Measurements from ENCODE around the gene PGA5. TPM values are rescaled to one million over a fixed set of nuclear protein-coding genes. Genes with fewer than 3 reads are reported as not detected.
"Not testable (repeated sequence)": the region's sequence is repeated elsewhere in the genome, so short reads cannot be mapped to it uniquely, and the experiment has no call there.

The PGA5 gene
- total RNA-seq, 6 experiments from 2014 or later, result 0.20 to 1.00 TPM; not detected in 4

- WGBS (ENCODE audit: insufficient coverage, low coverage, low lambda C conversion rate, missing lambda C conversion rate), result 61% methylated on average over 2 of the region's 6 CpGs
- Histone ChIP-seq H3K4me1 (no peaks in the 10 kb centered on the region), H3K4me3 (no peak overlapping the region), H3K36me3 (no peaks in the 10 kb centered on the region), H3K27ac (no peak overlapping the region), H3K9me3 (no peaks in the 10 kb centered on the region), H3K27me3 (no peaks in the 10 kb centered on the region)
- intact Hi-C loops (cut with DNase I), result no loop called here
- ATAC-seq, result no peak
- no peak for DNase-seq
- TF ChIP-seq POLR2A (IDR thresholded peaks at IDR 0.05) (no peak), CTCF (IDR thresholded peaks at IDR 0.05) (no peak)
These were observed 42.6 kb upstream of the PGA5 start for GRCh38 chr11:61198361-61198760.

GRCh38 chr11:61198948-61199523 lies 41.9 kb upstream of the PGA5 start:
- ATAC-seq (no peak), DNase-seq (no peak)
- Histone ChIP-seq H3K36me3 (no peaks in the 10 kb centered on the region), H3K27me3 (no peaks in the 10 kb centered on the region), H3K27ac (no peak overlapping the region), H3K4me1 (no peaks in the 10 kb centered on the region), H3K9me3 (no peaks in the 10 kb centered on the region), H3K4me3 (no peak overlapping the region)
- intact Hi-C loops (cut with DNase I), result no loop called here
- TF ChIP-seq POLR2A (IDR thresholded peaks at IDR 0.05), result no peak
- no peak for TF ChIP-seq CTCF (IDR thresholded peaks at IDR 0.05)
- WGBS (ENCODE audit: insufficient coverage, low coverage, low lambda C conversion rate, missing lambda C conversion rate), result 83% methylated on average over 1 of the region's 4 CpGs

GRCh38 chr11:61201476-61201875 lies 39.5 kb upstream of the PGA5 start:
- TF ChIP-seq POLR2A (IDR thresholded peaks at IDR 0.05), result no peak
- TF ChIP-seq CTCF (IDR thresholded peaks at IDR 0.05), result no peak
- no peak overlapping the region for H3K27ac ChIP-seq
- ATAC-seq (no peak), DNase-seq (no peak)
- H3K36me3 ChIP-seq, result no peaks in the 10 kb centered on the region
- no peaks in the 10 kb centered on the region for H3K27me3 ChIP-seq
- no peaks in the 10 kb centered on the region for H3K4me1 ChIP-seq
- no peaks in the 10 kb centered on the region for H3K9me3 ChIP-seq
- 78% methylated on average over 3 of the region's 14 CpGs for whole genome bisulfite sequencing (ENCODE audit: insufficient coverage, low coverage, low lambda C conversion rate, missing lambda C conversion rate)
- H3K4me3 ChIP-seq, result no peak overlapping the region
- intact Hi-C loops (cut with DNase I), result no loop called here

- DNase-seq; H3K27ac ChIP-seq; H3K36me3 ChIP-seq; intact Hi-C loops (cut with DNase I); H3K4me1 ChIP-seq; H3K4me3 ChIP-seq; ATAC-seq; H3K9me3 ChIP-seq; H3K27me3 ChIP-seq: not testable (repeated sequence)
- WGBS (ENCODE audit: insufficient coverage, low coverage, low lambda C conversion rate, missing lambda C conversion rate), result 46% methylated on average over 9 of the region's 18 CpGs
These were observed 37.8 kb upstream of the PGA5 start, which contains the start of gene PGA3 for GRCh38 chr11:61202950-61203746. Gene PGA3 (plus strand): TSS chr11:61203515. CDS start chr11:61203565, 50 bp downstream.

GRCh38 chr11:61203873-61204272 lies 37.1 kb upstream of the PGA5 start:
- H3K4me3 ChIP-seq; H3K36me3 ChIP-seq; H3K27me3 ChIP-seq; H3K27ac ChIP-seq; DNase-seq; intact Hi-C loops (cut with DNase I); H3K4me1 ChIP-seq; H3K9me3 ChIP-seq: not testable (repeated sequence)
- WGBS (ENCODE audit: insufficient coverage, low coverage, low lambda C conversion rate, missing lambda C conversion rate), result no CpG with 5 or more reads among the region's 5 CpGs
- ATAC-seq, result peak; percentile 41 to 69 (median 48)

GRCh38 chr11:61204502-61205059 lies 36.4 kb upstream of the PGA5 start:
- H3K27ac ChIP-seq; H3K9me3 ChIP-seq; ATAC-seq; H3K36me3 ChIP-seq; intact Hi-C loops (cut with DNase I); DNase-seq; H3K4me1 ChIP-seq; H3K4me3 ChIP-seq; H3K27me3 ChIP-seq: not testable (repeated sequence)
- WGBS (ENCODE audit: insufficient coverage, low coverage, low lambda C conversion rate, missing lambda C conversion rate), result 60% methylated on average over 13 of the region's 14 CpGs

GRCh38 chr11:61207636-61208310 lies 33.2 kb upstream of the PGA5 start:
- ATAC-seq; H3K9me3 ChIP-seq; H3K4me1 ChIP-seq; intact Hi-C loops (cut with DNase I); DNase-seq; H3K27me3 ChIP-seq; H3K27ac ChIP-seq; H3K36me3 ChIP-seq; H3K4me3 ChIP-seq: not testable (repeated sequence)
- WGBS (ENCODE audit: insufficient coverage, low coverage, low lambda C conversion rate, missing lambda C conversion rate), result no CpG with 5 or more reads among the region's 9 CpGs

GRCh38 chr11:61210629-61211028 lies 30.3 kb upstream of the PGA5 start:
- H3K27ac ChIP-seq; intact Hi-C loops (cut with DNase I); H3K36me3 ChIP-seq; H3K4me1 ChIP-seq; ATAC-seq; DNase-seq; H3K27me3 ChIP-seq; H3K9me3 ChIP-seq; H3K4me3 ChIP-seq: not testable (repeated sequence)
- WGBS (ENCODE audit: insufficient coverage, low coverage, low lambda C conversion rate, missing lambda C conversion rate), result no CpG with 5 or more reads among the region's 6 CpGs
